ENCODE measurements around the gene TMEM175.

GRCh38 chr4:974668-975067 lies 42.4 kb downstream of the TMEM175 start:
- TF ChIP-seq CTCF (IDR thresholded peaks at IDR 0.05) (no peak), POLR2A (IDR thresholded peaks at IDR 0.05) (no peak)

Data from breast epithelium (tissue), 3 donors.